Measurements from ENCODE around the gene TSPYL2. TPM values are rescaled to one million over a fixed set of nuclear protein-coding genes. Genes with fewer than 3 reads are reported as not detected.

Gene TSPYL2
- total RNA-seq, 1 donor: 15.9 TPM

DNA sequence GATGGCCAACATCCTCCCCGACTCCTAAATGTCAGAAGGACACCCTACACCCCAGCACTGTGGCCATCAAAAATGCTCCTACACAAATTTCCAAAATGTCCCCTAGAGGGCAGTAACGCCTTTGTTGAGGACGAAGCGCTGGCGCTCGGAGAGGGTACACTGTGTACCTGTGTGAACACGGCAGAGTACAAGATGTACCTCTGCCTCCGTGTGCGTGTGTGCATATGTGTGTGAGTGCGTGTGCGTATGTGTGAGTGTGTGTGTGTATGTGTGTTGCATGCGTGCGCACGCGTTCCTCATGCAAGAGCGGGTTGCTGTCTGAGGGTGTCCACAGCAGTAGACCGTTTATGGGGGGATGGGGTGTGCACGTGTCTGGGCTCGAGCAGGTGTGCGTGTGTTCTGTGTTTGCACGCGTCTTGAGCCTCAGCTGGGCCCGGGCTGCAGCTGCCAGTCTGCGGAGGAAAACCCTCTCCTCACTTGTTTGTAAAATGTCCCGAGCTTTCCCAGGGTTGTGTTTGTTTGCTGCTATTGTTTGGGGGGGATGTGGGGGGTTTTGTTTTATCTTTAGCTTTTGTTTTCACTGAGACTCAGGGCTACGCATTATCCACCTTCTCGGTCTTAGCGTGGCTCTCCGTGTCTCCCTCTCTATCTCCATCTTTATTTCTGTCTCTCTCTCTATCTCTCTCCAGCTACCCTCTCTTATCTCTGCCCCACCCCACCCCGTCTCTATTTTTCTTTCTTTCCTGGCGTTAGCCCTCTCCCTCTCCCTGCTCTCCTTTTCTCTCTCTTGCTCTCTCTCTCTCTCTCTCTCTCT lies 10.4 kb upstream of the TSPYL2 start:
- Histone ChIP-seq H3K27me3 (ENCODE audit: insufficient read depth, low read length) (peaks cover 7% of the 10 kb centered on the region), H3K4me2 (ENCODE audit: insufficient read depth, low read length) (peak overlapping the region; percentile 86), H3K4me1 (ENCODE audit: insufficient read depth, low read length) (peaks cover 4% of the 10 kb centered on the region), H3K9me3 (ENCODE audit: low read depth, low read length) (no peaks in the 10 kb centered on the region), H3K36me3 (ENCODE audit: insufficient read depth, low read length) (no peaks in the 10 kb centered on the region), H4K20me1 (ENCODE audit: insufficient read depth, low read length) (peaks cover 11% of the 10 kb centered on the region), H2AFZ (ENCODE audit: low read length) (peak overlapping the region; percentile 23), H3K4me3 (ENCODE audit: insufficient read depth, low read length) (peak overlapping the region; percentile 57), H3K79me2 (ENCODE audit: insufficient read depth, low read length) (peaks cover 8% of the 10 kb centered on the region), H3K27ac (ENCODE audit: low read depth, low read length) (no peak overlapping the region)
- no peak for DNase-seq (ENCODE audit: insufficient read length, low spot score, missing footprints)
- TF ChIP-seq CTCF (IDR thresholded peaks at IDR 0.05; ENCODE audit: extremely low read depth, low read depth, low read length): peak; percentile 82

GRCh38 chrX:53072418-53073114 lies 9.6 kb upstream of the TSPYL2 start:
- Histone ChIP-seq H3K79me2 (ENCODE audit: insufficient read depth, low read length) (peaks cover 5% of the 10 kb centered on the region), H4K20me1 (ENCODE audit: insufficient read depth, low read length) (peaks cover 11% of the 10 kb centered on the region), H3K27me3 (ENCODE audit: insufficient read depth, low read length) (peaks cover 2% of the 10 kb centered on the region), H2AFZ (ENCODE audit: low read length) (no peak overlapping the region), H3K4me1 (ENCODE audit: insufficient read depth, low read length) (peaks cover 4% of the 10 kb centered on the region), H3K27ac (ENCODE audit: low read depth, low read length) (no peak overlapping the region), H3K9me3 (ENCODE audit: low read depth, low read length) (no peaks in the 10 kb centered on the region), H3K4me2 (ENCODE audit: insufficient read depth, low read length) (peak overlapping the region; percentile 86), H3K36me3 (ENCODE audit: insufficient read depth, low read length) (no peaks in the 10 kb centered on the region), H3K4me3 (ENCODE audit: insufficient read depth, low read length) (no peak overlapping the region)
- TF ChIP-seq CTCF (IDR thresholded peaks at IDR 0.05; ENCODE audit: extremely low read depth, low read depth, low read length): no peak
- no peak for DNase-seq (ENCODE audit: insufficient read length, low spot score, missing footprints)

DNA sequence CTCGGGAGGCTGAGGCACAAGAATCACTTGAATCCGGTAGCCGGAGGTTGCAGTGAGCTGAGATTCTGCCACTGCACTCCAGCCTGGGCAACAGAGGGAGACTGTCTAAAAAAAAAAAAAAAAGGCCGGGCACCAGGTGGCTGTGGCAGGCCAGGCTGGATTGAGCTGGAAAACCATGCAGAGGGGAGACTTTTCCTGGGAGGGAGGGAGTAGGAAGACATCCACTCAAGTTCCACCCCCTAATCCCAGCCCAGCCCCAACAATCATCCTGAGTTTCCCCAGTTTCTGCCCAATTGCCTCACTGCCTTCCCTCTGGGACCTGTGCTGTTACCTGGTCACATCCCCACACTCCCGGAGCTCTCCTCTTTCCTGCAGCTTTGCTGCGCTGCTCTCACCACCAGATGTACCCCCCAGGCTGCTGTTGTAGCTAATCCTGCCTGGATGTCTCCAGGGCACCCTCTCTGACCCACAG lies 9.0 kb upstream of the TSPYL2 start:
- no peak overlapping the region for H3K4me3 ChIP-seq (ENCODE audit: insufficient read depth, low read length)
- DNase-seq (ENCODE audit: insufficient read length, low spot score, missing footprints): no peak
- H3K36me3 ChIP-seq (ENCODE audit: insufficient read depth, low read length): no peaks in the 10 kb centered on the region
- peaks cover 11% of the 10 kb centered on the region for H4K20me1 ChIP-seq (ENCODE audit: insufficient read depth, low read length)
- peaks cover 5% of the 10 kb centered on the region for H3K79me2 ChIP-seq (ENCODE audit: insufficient read depth, low read length)
- H2AFZ ChIP-seq (ENCODE audit: low read length): no peak overlapping the region
- no peak for TF ChIP-seq CTCF (IDR thresholded peaks at IDR 0.05; ENCODE audit: extremely low read depth, low read depth, low read length)
- H3K27ac ChIP-seq (ENCODE audit: low read depth, low read length): no peak overlapping the region
- H3K9me3 ChIP-seq (ENCODE audit: low read depth, low read length): no peaks in the 10 kb centered on the region
- H3K4me1 ChIP-seq (ENCODE audit: insufficient read depth, low read length): peaks cover 4% of the 10 kb centered on the region
- peaks cover 2% of the 10 kb centered on the region for H3K27me3 ChIP-seq (ENCODE audit: insufficient read depth, low read length)
- H3K4me2 ChIP-seq (ENCODE audit: insufficient read depth, low read length): no peak overlapping the region

DNA sequence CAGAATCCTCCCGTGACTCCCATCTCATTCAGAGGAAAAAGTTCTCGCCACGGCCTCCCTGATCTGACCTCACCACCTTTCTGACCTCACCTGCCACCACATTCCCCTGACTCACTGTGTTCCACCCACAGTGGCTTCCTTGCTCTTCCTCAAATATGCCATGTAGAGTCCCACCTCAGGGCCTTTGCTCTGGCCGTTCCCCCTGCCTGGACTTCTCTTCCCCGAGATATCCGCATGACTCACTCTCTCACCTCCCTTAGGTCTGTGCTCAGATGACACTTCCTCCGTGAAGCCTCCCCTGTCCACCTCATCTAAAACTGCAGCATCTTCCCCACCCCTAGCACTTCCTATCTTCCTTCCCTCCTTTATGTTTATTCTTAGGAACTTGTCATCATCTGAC lies 7.2 kb upstream of the TSPYL2 start:
- TF ChIP-seq CTCF (IDR thresholded peaks at IDR 0.05; ENCODE audit: extremely low read depth, low read depth, low read length): no peak
- Histone ChIP-seq H3K4me1 (ENCODE audit: insufficient read depth, low read length) (peaks cover 4% of the 10 kb centered on the region), H3K36me3 (ENCODE audit: insufficient read depth, low read length) (no peaks in the 10 kb centered on the region), H3K27ac (ENCODE audit: low read depth, low read length) (no peak overlapping the region), H2AFZ (ENCODE audit: low read length) (no peak overlapping the region), H3K4me2 (ENCODE audit: insufficient read depth, low read length) (no peak overlapping the region), H3K79me2 (ENCODE audit: insufficient read depth, low read length) (peaks cover 5% of the 10 kb centered on the region), H4K20me1 (ENCODE audit: insufficient read depth, low read length) (peaks cover 7% of the 10 kb centered on the region), H3K9me3 (ENCODE audit: low read depth, low read length) (no peaks in the 10 kb centered on the region), H3K4me3 (ENCODE audit: insufficient read depth, low read length) (no peak overlapping the region), H3K27me3 (ENCODE audit: insufficient read depth, low read length) (peaks cover 2% of the 10 kb centered on the region)
- DNase-seq (ENCODE audit: insufficient read length, low spot score, missing footprints): no peak
